ENCODE results near the gene ATP6AP2.
A peak's percentile ranks its signal among the peaks of the same experiment; 100 is the strongest.
"Not testable (repeated sequence)": the region's sequence is repeated elsewhere in the genome, so short reads cannot be mapped to it uniquely, and the experiment has no call there.

The ATP6AP2 gene

DNA sequence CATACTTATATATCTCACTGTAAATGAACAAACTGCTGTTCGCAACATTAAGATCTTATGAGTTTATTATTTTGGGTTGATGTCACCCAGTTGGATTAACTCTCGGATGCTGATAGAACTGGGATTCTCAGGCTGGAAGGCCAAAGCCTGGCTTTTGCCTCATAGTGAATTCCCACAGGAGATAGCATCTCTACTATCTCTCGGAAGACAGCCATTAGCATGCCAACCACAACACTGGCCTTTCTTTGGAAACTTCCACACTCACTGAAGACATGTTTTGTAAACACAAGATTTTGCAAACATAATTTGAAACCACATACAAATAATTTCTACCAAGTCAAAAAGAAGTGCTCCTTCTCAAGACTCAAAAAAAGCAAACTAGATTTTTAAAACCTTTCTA, 4.5 kb upstream of the ATP6AP2 start:
- no peak for DNase-seq

DNA sequence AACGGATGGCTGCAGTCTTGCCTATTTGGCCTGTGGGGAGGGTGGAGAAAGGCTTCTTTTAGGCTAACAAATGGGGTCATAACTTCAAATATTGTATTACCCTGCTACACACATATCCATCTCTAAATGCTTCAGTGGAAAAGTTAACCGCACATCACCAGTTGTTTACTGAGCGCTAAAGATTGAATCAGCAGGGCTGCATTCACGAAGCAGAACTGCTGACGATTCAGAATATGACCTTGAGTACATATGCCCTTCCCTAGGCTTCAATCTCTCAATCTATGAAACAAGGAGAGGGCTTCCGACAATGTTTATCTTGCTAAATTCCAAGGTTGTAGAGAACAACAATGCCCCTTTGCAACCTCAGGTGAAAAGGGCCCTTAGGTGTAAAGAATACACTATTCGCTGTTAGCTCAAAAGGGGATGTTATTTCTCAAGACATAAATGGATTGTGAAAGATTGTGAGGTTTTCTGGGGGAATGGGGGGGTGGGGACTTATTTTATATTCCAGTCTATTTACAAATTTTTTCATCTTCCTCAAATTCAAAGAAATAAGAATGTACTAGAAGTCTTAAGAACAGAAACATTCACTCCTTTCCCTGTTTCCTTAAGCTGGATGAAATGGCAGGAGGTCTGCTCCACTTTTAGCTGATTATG, 2.6 kb upstream of the ATP6AP2 start:
- DNase-seq = no peak

DNA sequence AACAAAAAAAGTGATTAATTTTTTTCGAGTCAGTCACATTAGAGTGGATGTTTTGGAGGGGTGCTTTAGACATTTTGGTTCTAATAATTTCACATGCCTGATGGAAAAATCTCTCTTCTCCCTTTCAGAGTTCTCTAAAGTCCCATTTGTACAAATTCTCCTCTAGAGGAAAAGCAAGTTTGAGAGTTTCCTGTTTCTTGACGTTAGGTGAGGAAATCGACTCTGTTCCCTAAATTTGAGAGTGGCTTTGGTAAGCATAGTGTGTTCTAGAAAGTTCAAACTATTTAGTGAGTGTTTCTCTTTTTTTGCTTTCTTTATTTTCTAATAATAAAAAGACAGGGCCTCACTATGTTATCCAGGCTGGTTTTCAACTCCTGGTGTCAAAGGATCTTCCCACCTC, 1.6 kb upstream of the ATP6AP2 start:
- no peak for DNase-seq

DNA sequence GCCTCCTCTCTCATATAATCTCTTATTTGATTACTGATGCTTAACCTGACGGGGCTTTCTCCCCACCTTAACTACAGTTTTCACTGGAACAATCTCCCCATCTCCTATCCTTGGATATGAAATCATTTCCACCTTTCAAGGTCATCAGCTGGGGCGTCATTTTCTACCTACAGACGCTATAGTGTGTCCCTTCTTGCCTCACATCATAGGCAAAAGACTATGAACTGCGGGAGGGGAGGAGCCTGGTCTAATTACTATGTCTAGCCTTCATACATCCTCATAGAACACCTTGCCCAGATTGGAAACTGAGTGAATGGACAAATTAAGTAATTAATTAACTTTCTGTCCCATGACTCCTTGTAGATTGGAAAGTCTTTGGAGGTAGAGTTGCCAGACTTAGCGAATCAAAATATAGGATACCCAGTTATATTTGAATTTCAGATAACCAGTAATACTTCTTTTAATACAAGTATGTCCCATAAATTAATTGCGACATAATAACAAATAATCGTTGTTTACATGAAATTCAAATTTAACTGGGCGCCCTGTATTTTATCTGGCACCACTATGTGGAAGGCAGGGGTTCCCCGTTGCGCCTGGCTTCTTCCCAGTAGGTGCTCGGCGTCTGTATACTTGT, 752 bp upstream of the ATP6AP2 start:
- no peak for DNase-seq

DNA sequence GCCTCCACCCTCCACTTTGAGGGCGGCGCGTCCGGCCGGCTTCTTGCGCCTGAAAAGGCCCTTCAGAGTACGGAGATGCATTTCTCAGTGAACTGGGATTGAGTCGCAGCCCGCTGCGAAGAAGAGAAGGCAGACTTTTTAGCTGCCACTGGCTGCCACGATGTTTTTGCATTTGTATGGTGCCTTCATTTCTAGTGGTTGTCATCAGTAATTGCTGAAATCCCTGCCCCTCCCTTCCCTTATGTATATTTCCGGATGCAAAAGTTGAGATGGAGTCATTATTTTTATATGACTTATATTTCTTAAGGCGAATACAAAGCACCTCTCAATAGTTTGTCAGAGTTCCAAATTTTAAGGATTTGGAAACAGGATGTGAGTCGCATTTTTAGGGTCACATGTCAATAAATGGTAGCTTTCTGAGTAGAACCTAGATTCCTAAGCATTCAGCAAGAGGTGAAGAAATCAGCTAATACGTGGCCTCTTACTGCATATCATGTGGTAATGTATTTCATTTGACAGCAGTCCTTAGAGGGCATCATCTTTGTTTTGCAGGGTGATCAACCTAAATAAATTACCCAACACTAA, 658 bp downstream of the ATP6AP2 start:
- no peak for DNase-seq

DNA sequence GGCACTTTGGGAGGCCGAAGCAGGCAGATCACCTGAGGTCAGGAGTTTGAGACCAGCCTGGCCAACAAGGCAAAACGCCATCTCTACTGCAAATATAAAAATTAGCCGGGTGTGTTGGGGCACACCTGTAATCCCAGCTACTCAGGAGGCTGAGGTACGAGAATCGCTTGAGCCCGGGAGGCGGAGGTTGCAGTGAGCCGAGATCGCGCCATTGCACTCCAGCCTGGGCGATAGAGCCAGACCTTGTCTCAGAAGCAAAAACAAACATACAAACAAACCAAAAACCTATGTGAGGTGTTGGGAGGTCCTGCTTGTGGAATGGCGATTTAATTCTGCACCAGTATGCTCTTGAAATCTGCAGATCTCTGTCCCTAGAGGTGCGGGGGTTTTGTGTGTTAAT, 1.4 kb downstream of the ATP6AP2 start:
- not testable (repeated sequence) for DNase-seq

DNA sequence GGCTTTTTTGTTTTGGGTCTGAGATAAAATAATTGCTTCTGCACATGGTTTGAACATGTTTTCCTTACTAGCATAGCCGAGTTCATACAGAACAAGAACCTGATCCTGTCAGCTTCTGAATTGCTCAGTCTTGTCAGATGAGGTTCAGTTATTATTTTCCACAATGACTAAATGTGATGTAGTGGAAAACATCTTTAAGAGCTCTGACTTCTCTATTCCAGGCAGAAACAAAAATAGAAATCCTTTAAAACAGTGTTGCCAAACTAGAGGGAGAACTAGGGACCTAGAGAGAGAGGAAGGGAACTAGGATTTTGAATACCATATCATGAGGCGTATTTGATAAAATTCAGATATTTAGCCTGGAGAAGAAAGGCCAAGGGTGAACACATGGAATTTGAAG, 2.0 kb downstream of the ATP6AP2 start:
- DNase-seq = no peak

DNA sequence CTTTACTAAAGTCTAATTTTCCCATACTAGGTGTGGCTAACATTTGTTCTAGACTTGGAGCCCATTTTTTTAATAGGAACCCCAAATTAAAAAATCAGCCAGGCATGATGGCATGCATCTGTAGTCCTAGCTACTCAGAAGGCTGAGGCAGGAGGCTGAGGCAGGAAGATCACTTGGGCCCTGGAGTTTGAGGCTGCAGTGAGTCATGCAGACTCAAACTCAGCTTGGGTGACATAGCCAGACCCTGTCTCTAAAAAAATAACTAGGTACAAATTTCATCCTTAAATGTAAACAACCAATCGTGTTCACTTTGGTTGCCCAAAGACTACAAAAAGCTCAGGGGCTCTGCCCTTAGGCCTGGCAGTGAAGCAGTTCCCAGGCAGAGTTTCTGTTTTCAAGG, 6.9 kb downstream of the ATP6AP2 start:
- not testable (repeated sequence) for DNase-seq

DNA sequence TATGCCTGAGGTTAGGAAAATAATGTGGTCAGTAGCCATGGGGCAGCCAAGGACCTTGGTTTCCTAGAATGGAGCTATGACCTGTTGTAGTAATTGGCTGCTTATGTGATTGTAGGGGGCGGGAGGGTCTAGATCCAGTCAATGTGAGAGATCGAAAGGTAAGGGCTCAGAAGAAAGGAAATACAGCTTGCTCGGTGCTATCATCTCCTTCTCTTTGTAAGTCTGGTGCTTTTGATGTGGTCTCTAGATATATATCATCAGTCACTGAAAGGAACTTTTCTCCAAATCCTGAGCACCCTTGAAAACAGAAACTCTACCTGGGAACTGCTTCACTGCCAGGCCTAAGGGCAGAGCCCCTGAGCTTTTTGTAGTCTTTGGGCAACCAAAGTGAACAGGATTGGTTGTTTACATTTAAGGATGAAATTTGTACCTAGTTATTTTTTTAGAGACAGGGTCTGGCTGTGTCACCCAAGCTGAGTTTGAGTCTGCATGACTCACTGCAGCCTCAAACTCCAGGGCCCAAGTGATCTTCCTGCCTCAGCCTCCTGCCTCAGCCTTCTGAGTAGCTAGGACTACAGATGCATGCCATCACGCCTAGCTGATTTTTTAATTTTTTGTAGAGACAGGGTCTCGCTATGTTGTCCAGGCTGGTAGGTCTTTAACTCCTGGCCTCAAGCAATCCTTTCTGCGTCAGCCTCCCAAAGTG, 9.0 kb downstream of the ATP6AP2 start:
- not testable (repeated sequence) for DNase-seq

DNA sequence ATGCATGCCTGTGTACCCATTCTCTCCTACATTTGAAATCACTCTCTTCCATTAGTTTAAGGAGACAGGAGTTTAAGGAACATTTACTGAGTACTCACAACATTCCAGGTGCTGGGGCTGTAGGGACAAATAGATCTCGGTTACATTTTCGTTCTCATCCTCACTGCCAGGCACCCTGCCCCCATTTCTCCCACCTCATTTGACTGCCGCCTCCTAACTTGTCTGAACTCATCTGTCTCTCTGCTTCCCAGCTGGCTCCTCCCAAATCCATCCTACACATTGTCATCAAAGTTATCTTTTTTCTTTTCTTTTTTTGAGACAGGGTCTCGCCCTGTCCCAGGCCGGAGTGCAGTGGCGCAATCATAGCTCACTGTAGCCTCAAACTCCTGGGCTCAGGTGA, 22.7 kb downstream of the ATP6AP2 start:
- DNase-seq = no peak

DNA sequence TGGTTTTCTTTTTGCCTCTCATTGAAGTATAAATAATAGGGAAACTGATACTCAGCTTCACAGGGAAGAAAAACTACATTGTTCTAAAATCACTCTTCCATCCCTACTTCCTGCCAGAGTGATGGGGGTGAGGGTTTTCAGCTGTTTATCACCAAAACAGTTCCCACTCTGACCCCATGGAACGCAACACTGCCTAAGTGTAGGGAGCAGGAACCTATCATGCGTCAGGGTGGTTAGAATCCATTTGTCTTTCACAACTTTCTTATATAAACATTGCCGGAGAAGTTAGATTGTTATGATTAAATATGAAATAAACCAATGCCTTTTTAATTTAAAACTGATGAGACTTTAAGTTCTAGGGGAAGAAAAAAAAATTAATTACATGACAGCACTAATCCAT, 26.6 kb downstream of the ATP6AP2 start:
- DNase-seq = no peak

DNA sequence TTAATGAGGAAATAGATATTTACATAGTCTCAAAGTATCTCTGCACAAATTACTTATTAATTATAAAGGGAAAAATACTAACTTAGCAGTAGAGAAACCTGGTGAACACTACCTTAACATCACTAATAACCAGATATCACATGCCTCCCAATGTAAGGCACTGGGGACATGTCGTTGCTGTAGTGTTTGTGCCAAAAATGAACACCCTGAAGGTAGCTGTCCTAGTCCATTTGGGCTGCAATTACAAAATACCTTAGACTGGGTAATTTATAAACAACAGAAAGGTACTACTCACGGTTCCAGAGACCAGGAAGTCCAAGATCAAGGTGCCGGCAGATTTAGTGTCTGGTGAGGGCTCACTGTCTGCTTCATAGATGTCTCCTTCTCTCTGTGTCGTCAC, 31.7 kb downstream of the ATP6AP2 start:
- DNase-seq = no peak

DNA sequence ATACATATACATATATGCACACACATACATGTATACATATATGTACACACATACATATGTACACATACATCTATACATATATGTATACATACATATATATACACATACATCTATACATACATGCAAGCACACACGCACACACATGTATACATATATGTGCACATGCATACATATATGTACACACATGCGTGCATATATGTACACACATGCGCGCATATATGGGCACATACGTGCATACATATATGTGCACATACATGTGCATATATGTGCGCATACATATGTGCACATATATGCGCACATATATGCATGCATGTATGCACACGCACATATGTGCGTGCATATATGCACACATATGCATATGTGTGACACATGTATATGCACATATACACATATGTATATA, 35.2 kb downstream of the ATP6AP2 start:
- no peak for DNase-seq

DNA sequence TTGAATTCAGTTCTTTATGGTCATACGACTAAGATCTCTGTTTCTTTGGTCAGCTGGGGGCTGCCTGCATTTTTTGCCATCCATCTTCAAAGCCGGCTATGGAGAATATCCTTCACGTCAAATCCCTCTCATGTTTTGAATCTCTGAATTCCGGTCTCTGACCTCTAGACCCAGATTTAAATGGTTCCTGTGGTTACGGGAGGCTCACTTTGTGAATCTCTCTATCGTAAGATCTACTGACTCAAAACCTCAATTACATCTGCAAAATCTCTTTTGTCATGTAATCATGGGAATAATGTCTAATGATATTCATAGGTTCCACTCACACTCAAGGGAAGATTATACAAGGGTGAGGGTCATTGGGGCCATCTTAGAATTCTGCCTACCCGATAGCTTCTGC, 36.8 kb downstream of the ATP6AP2 start:
- no peak for DNase-seq

DNA sequence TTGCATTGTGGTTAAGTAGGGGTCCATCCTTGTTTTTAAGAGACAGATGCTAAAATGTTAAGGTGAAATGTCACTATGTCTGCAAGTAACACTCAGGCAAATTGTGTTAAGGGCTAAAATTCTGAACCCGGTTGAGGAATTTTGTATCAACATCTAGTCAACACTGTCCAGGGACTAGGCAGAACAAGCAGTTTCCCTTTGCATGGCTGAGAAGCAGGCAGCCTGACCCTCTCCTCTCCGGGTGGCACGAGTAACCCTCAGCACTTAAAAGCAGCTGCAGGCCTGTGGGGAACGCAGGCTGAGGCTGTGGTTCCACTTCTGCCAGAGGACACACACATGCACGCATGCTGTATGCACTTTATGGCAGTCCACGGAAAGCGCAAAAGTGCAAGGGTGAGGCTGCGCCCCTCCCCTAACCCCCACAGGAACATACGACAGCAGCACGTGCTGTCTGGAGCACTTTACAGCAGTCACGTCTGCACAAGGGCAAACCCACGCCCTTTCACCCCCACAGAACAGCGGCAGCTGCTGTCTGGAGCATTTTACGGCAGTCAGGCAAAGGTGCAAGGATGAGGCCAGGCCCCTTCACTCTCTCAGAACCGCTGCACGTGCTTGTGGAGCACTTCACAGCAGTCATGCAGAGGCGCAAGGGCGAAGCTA, 41.8 kb downstream of the ATP6AP2 start:
- DNase-seq = no peak

DNA sequence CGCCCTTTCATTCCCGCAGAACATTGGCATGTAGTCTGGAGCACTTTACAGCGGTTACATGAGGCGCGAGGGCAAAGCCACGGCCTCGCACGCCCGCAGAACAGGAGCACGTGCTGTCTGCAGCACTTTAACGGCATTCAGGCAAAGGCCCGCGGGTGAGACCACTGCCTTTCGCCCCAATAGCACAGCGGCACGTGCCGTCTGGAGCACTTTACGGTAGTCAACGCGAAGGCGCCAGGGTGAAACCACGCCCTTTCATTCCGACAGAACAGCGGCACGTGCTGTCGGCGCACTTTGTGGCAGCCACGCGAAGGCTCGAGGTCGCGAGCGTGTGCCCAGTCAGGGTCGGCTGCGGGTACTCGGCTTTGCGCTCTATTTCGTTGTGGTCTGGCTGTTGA, 42.4 kb downstream of the ATP6AP2 start, which contains the start of gene MPC1L:
Gene MPC1L, plus strand, starts transcription at position 290 of the 398 bp plus-strand sequence. CDS start 138 bp downstream, outside the sequence.
- no peak for DNase-seq

DNA sequence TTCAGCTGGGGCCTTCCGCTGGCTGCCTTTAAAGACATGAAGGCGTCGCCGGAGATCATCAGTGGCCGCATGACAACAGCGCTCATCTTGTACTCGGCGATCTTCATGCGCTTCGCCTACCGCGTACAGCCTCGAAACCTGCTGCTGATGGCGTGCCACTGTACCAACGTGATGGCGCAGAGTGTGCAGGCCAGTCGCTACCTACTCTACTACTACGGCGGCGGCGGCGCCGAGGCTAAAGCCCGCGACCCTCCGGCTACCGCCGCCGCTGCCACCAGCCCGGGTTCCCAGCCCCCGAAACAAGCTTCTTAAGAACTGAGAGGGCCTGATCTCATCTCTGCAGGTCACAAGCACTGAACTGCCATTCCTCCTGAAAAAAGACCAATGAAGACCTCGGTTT, 42.9 kb downstream of the ATP6AP2 start:
- DNase-seq = no peak

DNA sequence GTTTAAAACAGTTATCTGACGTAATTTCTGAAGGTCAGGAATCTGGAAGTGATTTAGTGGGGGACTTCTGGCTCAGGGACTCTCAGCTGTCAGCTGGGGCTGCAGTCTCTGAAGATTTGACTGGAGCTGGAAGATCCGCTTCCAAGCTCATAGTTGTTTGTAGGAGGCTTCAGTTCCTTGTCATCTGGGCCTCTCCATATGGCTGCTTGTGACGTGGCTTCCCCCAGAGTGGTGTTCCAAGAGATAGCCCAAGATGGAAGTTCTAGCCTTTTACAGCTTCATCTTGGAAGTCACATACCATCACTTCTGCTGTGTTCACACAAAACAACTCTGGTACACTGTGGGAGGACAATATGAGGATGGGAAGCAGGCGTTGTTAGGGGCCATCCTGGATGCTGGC, 44.5 kb downstream of the ATP6AP2 start:
- no peak for DNase-seq

DNA sequence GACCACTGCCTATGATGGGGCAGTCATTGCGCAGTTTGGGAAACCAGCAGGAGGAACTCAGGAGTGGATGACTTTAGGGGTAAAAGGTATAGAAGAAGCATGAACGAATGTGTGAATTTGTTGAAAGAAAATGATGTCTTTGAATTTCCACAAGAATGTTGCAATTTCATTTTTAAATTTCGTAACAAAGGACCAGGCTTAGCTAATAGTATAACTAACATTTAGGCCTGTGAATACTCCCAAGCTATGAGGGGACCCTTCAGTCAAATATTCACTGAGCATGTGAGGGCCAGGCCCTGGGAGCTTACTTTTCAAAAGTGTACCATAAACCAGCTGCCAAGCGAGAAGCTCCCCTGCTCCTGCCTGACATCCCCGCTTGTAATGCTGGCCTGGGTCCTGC, 47.7 kb downstream of the ATP6AP2 start:
- DNase-seq = no peak

DNA sequence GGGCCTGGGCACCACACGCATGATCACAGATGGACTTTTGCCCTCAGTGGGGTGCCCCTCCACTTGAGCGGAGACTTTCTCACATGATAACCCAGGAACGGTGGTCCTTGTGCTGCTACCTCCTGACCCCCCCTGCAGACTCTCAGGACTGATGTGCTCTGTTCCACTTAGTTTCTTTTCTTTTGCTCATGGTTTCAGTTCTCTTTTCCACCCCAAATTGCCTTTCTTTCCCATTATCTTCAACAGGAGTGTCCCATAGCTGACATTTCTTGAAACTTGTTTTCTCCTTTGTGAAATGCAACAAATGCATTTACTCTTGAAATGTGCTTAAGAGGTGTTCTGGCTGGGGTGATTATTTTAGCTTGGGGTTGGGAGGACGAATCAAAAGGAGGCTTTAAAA, 51.4 kb downstream of the ATP6AP2 start:
- no peak for DNase-seq

DNA sequence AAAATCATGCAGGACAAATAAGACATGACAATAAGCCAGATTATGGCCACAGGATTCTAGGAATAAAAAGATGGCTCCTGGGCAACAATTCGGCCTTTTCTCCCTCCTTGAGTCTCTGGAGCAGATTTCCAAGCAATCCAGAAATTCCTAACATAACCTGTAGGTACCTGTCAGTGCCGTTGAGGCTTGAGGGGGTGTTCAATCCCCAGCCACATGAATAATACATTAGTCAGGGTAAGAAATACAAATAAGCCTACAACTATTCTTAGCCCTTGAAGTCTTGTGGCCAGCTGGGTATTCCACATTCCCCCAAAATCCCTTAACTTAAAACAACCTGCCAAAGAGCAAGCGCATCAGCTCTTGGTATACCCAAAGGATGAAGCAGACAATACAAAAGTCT, 56.9 kb downstream of the ATP6AP2 start:
- no peak for DNase-seq

DNA sequence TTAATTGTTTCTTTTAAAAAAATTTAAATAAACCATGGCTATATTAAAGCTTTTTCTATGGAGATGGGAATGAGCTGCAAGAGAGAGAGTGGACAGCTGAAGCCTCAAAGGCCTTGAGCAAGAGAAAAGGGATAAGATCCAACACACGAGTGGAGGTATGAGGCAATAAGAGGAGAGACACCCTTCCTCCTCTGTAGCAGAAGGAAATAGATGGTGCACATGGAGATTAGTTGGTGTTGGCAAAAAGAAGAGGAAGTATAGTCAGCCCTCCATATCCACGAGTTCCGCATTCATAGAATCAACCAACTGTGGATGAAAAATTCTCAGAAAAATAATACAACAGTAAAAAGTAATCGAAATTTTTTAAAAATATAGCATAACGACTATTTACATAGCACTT, 63.4 kb downstream of the ATP6AP2 start:
- DNase-seq = peak in 1 of 2 donors; percentile 54

DNA sequence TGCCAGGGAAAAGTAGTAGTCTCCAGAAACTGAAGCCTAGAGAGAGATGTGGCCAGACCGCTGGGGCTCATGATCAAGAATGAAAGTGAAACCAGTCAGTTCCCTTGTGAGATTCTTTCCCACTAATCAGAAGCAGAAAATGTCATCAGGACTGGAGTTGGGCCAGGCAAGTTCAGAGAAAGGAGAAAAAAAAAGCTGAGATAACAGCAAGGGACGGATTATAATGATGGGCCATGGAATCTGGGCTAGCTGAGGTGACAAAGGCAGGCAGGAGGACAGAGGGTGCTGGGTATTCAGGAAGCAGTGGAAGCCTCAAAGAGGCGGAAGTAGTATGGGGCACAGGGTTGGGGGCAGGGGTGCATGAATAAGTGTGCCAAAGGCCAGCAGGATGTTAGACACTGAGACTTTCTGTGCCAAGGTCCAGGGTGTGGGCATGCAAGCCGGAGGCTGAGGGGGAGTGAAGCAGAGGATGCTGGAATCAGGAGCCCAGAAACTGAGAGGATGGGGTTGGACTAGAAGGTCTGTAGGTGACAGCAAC, 64.1 kb downstream of the ATP6AP2 start:
- peak; percentile 44 to 48 for DNase-seq

Data from bone marrow (tissue), 2 donors.